Retinal pigment epithelial cell (primary cell): ENCODE data around the gene BBS1.

Experiments used
- DNase-seq: peaks from one replicate; pipeline ENCODE4 v3.0.0-alpha.2; 2010; ENCODE audit warnings: low read depth
- H3K4me3 ChIP-seq: 2 replicates; pipeline ENCODE4 v1.5.1; 2011; ENCODE audit warnings: mild to moderate bottlenecking, low read length, control low read depth, moderate library complexity
- CTCF ChIP-seq: conservative IDR thresholded peaks from 2 replicates; pipeline ENCODE4 v1.5.1; 2011; ENCODE audit warnings: low read depth, low read length, control low read depth, inconsistent platforms

The BBS1 gene

GRCh38 chr11:66556086-66556485 lies 45.7 kb downstream of the BBS1 start:
- no peak overlapping the region for H3K4me3 ChIP-seq
- DNase-seq, result no peak
- no peak for TF ChIP-seq CTCF

- DNase-seq, result no peak
- no peak overlapping the region for H3K4me3 ChIP-seq
- no peak for TF ChIP-seq CTCF
These were observed 47.4 kb downstream of the BBS1 start for GRCh38 chr11:66557733-66558326.

- TF ChIP-seq CTCF, result no peak
- no peak for DNase-seq
- no peak overlapping the region for H3K4me3 ChIP-seq
These were observed 48.9 kb downstream of the BBS1 start for GRCh38 chr11:66559142-66559865.

GRCh38 chr11:66559866-66560676 lies 49.6 kb downstream of the BBS1 start:
- H3K4me3 ChIP-seq, result no peak overlapping the region
- TF ChIP-seq CTCF, result no peak
- DNase-seq, result no peak

GRCh38 chr11:66561178-66561974 lies 50.9 kb downstream of the BBS1 start:
- no peak for TF ChIP-seq CTCF
- H3K4me3 ChIP-seq, result no peak overlapping the region
- no peak for DNase-seq

- no peak overlapping the region for H3K4me3 ChIP-seq
- DNase-seq, result no peak
- no peak for TF ChIP-seq CTCF
These were observed 51.5 kb downstream of the BBS1 start for GRCh38 chr11:66561975-66562248.
